A549 (cell line): ENCODE data around the gene PNPLA7.

Experiments
- CEBPB ChIP-seq, 2 experiments: fragments of >200 bp in 1 of 2; sonication (Bioruptor Twin) in 1 of 2; formaldehyde crosslinking in 1 of 2; IDR thresholded peaks; 2 replicates each; pipeline ENCODE4 v1.6.1; 2012 to 2016
- CHD2 ChIP-seq: fragments of 150-350 bp; IDR thresholded peaks from 2 replicates; pipeline ENCODE4 v1.6.1; 2014; ENCODE audit warnings: low read length; ENCODE audit not compliant: partially characterized antibody
- CTCF ChIP-seq: fragments of >200 bp; sonication (Bioruptor Twin); formaldehyde crosslinking; IDR thresholded peaks from 3 replicates; pipeline ENCODE4 v1.5.1; 2016
- GATA3 ChIP-seq: IDR thresholded peaks from 2 replicates; pipeline ENCODE4 v1.6.1; 2012; ENCODE audit warnings: borderline replicate concordance
- HDAC2 ChIP-seq: fragments of 200-600 bp; sonication (generic); IDR thresholded peaks from 2 replicates; pipeline ENCODE4 v1.6.1; 2016
- JUN ChIP-seq, 2 experiments: fragments of >200 bp; sonication (Bioruptor Twin); formaldehyde crosslinking; IDR thresholded peaks; 2 replicates in 1 of 2; 3 replicates in 1 of 2; pipeline ENCODE4 v1.6.1; 2016 to 2017
- KDM5A ChIP-seq: fragments of 200-600 bp; sonication (generic); IDR thresholded peaks from 2 replicates; pipeline ENCODE4 v1.6.1; 2016; ENCODE audit warnings: antibody characterized with exemption, mild to moderate bottlenecking
- POLR2A ChIP-seq: IDR thresholded peaks from 2 replicates; pipeline ENCODE4 v1.6.1; 2012; ENCODE audit warnings: mild to moderate bottlenecking, low read length
- ZFP36 ChIP-seq: fragments of 450-650 bp; IDR thresholded peaks from 2 replicates; pipeline ENCODE4 v1.6.1; 2014; ENCODE audit warnings: borderline replicate concordance; ENCODE audit not compliant: partially characterized antibody
- TF ChIP-seq, protein P1 (sequence below): IDR thresholded peaks from 2 replicates; pipeline ENCODE4 v1.6.1; 2012

DNA sequence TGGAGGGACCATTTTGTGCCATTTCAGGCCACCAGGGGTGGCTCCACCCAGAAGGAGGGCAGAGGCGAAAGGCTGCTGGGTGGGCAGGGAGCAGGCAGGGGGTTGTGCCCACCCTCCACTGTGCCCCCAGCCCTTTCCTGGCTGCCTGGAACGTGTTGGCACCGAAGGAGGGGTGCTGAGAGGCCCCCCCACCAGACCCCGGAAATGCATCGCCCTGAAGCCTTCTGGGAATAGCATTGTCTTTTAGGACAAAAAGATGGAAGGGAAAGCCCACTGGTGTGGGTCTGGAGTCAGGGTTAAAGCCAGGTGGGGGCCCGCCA, 121.9 kb downstream of the PNPLA7 start:
- TF ChIP-seq GATA3 (no peak), CTCF (no peak), POLR2A (no peak), ZFP36 (no peak), JUN (IDR thresholded peaks at IDR 0.05) (no peak), KDM5A (no peak), HDAC2 (no peak), CEBPB (IDR thresholded peaks at IDR 0.05) (no peak), CHD2 (no peak)
- TF ChIP-seq, protein P1, sequence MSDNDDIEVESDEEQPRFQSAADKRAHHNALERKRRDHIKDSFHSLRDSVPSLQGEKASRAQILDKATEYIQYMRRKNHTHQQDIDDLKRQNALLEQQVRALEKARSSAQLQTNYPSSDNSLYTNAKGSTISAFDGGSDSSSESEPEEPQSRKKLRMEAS, result no peak
